ENCODE data around the gene CELSR1.
A peak's percentile ranks its signal among the peaks of the same experiment; 100 is the strongest.

CELSR1 gene

DNA sequence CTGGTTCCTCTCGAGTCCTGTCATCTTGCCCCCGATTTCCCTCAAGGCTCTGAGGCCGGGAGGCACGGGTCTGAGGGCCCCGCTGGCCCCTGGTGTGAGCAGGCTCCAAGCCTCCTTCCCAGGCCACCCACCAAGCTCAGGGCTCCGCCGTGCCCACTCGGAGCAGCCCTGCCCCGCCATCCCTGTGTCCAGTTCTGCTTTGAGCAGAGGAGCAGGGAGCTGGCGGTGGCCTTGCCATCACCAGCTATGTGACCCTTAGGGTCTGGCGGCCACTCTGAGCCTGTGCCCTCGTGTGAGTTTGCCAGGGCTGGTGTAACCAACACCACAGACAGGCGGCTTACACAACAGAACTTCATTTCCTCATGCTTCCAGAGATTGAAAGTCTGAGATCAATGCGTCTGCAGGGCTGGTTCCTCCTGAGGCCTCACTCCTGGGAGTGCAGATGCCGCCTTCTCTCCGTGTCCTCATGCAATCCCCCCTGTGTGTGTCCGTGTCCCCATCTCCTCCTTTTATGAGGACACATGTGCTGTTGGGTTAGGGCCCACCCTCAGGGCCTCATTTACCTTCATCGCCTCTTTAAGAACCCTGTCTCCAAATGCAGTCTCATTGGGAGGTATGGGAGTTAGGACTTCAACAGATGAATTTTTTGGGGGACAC is 36.5 kb upstream of the CELSR1 start:
- H3K9ac ChIP-seq (ENCODE audit: low read depth, low read length), result no peak overlapping the region
- H3K36me3 ChIP-seq (ENCODE audit: control insufficient read depth, insufficient read depth, low read length), result no peaks in the 10 kb centered on the region
- H3K4me1 ChIP-seq (ENCODE audit: control insufficient read depth, insufficient read depth, low read length), result peaks cover 3% of the 10 kb centered on the region
- H3K27me3 ChIP-seq (ENCODE audit: control insufficient read depth, insufficient read depth, low read length), result peaks cover 3% of the 10 kb centered on the region
- no peaks in the 10 kb centered on the region for H3K9me3 ChIP-seq (ENCODE audit: control insufficient read depth, insufficient read depth, low read length)
- no peak overlapping the region for H3K4me3 ChIP-seq (ENCODE audit: low read depth, low read length)

DNA sequence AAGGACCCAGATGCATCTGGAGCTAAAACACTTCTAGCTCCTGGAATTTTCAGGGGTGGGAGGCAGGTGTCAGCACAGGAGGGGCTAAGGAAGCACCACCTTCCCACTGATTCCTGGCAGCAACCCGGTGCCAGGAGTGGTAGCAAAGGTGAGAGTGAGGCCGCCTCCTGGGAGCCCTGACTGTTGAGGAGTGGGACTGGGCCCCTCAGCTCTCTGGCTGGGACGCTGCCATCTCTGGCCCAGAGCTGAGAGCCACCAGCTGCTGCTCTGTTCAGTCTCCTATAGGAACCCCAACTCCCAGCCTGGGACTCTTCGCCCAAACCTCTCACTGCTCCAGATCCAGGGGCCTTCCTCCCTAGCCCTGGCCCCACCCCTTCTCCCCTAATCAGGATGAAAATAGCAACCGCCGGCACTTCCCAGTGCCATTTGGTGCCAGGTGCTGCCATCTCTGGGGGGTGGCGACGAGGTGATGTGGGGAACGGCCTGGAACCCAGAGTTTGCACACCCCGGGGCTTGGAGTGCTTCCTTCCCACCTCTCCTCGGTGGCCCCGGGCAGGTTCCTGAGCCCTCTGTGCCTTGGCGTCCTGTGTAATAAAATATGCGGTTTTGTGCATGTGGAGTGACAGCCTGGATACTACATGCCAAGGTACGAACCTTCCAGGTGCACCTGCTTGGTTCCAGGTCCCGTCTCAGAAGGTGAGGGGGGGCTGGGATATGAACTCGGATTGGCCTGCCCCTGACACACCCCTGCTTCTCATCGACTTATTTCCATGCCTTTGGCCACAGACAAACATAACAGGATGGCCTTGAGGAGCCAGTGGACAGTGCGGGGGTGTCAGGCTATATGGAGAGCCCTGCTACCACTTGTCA is 35.7 kb upstream of the CELSR1 start:
- peaks cover 3% of the 10 kb centered on the region for H3K4me1 ChIP-seq (ENCODE audit: control insufficient read depth, insufficient read depth, low read length)
- no peak overlapping the region for H3K9ac ChIP-seq (ENCODE audit: low read depth, low read length)
- no peaks in the 10 kb centered on the region for H3K9me3 ChIP-seq (ENCODE audit: control insufficient read depth, insufficient read depth, low read length)
- H3K4me3 ChIP-seq (ENCODE audit: low read depth, low read length), result no peak overlapping the region
- H3K27me3 ChIP-seq (ENCODE audit: control insufficient read depth, insufficient read depth, low read length), result peaks cover 3% of the 10 kb centered on the region
- no peaks in the 10 kb centered on the region for H3K36me3 ChIP-seq (ENCODE audit: control insufficient read depth, insufficient read depth, low read length)

- Histone ChIP-seq H3K9me3 (ENCODE audit: control insufficient read depth, insufficient read depth, low read length) (no peaks in the 10 kb centered on the region), H3K9ac (ENCODE audit: low read depth, low read length) (no peak overlapping the region), H3K4me1 (ENCODE audit: control insufficient read depth, insufficient read depth, low read length) (peaks cover 3% of the 10 kb centered on the region)
These were observed 34.3 kb upstream of the CELSR1 start for GRCh38 chr22:46571642-46572250.

GRCh38 chr22:46569848-46570695 is 32.7 kb upstream of the CELSR1 start:
- no peak overlapping the region for H3K9ac ChIP-seq (ENCODE audit: low read depth, low read length)
- no peaks in the 10 kb centered on the region for H3K36me3 ChIP-seq (ENCODE audit: control insufficient read depth, insufficient read depth, low read length)
- no peaks in the 10 kb centered on the region for H3K27me3 ChIP-seq (ENCODE audit: control insufficient read depth, insufficient read depth, low read length)
- no peaks in the 10 kb centered on the region for H3K9me3 ChIP-seq (ENCODE audit: control insufficient read depth, insufficient read depth, low read length)
- H3K4me1 ChIP-seq (ENCODE audit: control insufficient read depth, insufficient read depth, low read length), result no peaks in the 10 kb centered on the region
- H3K4me3 ChIP-seq (ENCODE audit: low read depth, low read length), result no peak overlapping the region

More at GRCh38 chr22:46571642-46572250, 34.3 kb upstream of the CELSR1 start:
- Histone ChIP-seq H3K4me3 (ENCODE audit: low read depth, low read length) (no peak overlapping the region), H3K27me3 (ENCODE audit: control insufficient read depth, insufficient read depth, low read length) (no peaks in the 10 kb centered on the region), H3K36me3 (ENCODE audit: control insufficient read depth, insufficient read depth, low read length) (no peaks in the 10 kb centered on the region)

DNA sequence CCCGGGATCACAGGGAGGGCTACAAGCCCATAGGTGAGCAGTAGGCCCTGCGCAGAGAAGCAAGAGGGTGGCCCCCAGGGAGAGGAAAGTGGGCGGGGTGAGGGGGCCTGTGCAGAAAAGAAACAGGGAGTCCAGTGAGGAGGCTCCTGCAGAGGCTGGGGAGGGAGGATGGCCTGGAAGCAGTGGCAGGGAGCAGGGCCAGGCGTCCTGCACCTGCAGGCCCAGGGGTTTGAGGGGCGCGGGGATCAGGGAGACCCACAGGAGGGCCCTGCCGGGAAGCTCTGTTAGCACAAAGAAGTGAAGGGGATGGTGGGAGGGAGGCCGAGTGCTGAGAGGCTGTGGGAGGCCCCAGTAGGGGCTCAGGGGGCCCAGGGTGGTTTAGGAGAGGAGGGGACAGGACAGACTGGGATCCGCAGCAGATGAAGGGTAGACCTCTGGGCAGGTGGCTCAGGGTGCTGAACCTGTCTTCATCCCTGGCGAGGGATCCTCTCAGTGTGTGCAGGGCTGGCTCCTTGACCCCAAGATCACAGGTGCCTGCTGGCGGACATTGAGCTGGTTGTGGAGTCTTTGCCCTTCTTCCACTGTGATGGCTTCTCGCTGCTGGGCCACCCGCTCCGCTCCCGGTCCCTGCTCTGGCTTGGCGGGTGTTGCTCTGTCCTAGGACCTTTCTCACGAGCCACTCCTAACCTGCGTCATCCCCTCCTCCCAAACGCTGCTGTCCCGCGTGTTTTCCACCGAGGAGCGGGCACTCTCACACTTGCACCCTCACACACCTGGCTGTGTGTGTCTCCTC is 31.8 kb upstream of the CELSR1 start:
- H3K4me1 ChIP-seq (ENCODE audit: control insufficient read depth, insufficient read depth, low read length), result no peaks in the 10 kb centered on the region
- H3K36me3 ChIP-seq (ENCODE audit: control insufficient read depth, insufficient read depth, low read length), result no peaks in the 10 kb centered on the region
- H3K9me3 ChIP-seq (ENCODE audit: control insufficient read depth, insufficient read depth, low read length), result no peaks in the 10 kb centered on the region
- H3K4me3 ChIP-seq (ENCODE audit: low read depth, low read length), result no peak overlapping the region
- H3K9ac ChIP-seq (ENCODE audit: low read depth, low read length), result no peak overlapping the region
- no peaks in the 10 kb centered on the region for H3K27me3 ChIP-seq (ENCODE audit: control insufficient read depth, insufficient read depth, low read length)

GRCh38 chr22:46568102-46568809 is 30.8 kb upstream of the CELSR1 start:
- no peak overlapping the region for H3K4me3 ChIP-seq (ENCODE audit: low read depth, low read length)
- no peak overlapping the region for H3K9ac ChIP-seq (ENCODE audit: low read depth, low read length)
- no peaks in the 10 kb centered on the region for H3K4me1 ChIP-seq (ENCODE audit: control insufficient read depth, insufficient read depth, low read length)
- H3K9me3 ChIP-seq (ENCODE audit: control insufficient read depth, insufficient read depth, low read length), result no peaks in the 10 kb centered on the region
- H3K36me3 ChIP-seq (ENCODE audit: control insufficient read depth, insufficient read depth, low read length), result no peaks in the 10 kb centered on the region
- H3K27me3 ChIP-seq (ENCODE audit: control insufficient read depth, insufficient read depth, low read length), result no peaks in the 10 kb centered on the region

DNA sequence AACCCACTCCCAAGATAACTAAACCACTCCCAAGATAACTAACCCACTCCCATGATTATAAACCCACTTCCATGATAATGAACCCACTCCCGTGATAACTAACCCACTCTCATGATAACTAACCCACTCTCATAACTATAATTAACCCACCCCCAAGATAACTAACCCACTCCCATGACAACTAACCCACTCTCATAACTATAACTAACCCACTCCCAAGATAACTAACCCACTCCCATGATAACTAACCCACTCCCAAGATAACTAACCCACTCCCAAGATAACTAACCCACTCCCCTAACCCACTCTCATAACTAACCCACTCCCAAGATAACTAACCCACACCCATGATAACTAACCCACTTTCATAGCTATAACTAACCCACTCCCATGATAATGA is 30.1 kb upstream of the CELSR1 start:
- Histone ChIP-seq H3K9me3 (ENCODE audit: control insufficient read depth, insufficient read depth, low read length) (no peaks in the 10 kb centered on the region), H3K27me3 (ENCODE audit: control insufficient read depth, insufficient read depth, low read length) (no peaks in the 10 kb centered on the region), H3K4me3 (ENCODE audit: low read depth, low read length) (no peak overlapping the region), H3K4me1 (ENCODE audit: control insufficient read depth, insufficient read depth, low read length) (no peaks in the 10 kb centered on the region), H3K36me3 (ENCODE audit: control insufficient read depth, insufficient read depth, low read length) (no peaks in the 10 kb centered on the region), H3K9ac (ENCODE audit: low read depth, low read length) (no peak overlapping the region)

- H3K36me3 ChIP-seq (ENCODE audit: control insufficient read depth, insufficient read depth, low read length), result no peaks in the 10 kb centered on the region
- H3K9me3 ChIP-seq (ENCODE audit: control insufficient read depth, insufficient read depth, low read length), result no peaks in the 10 kb centered on the region
- H3K4me1 ChIP-seq (ENCODE audit: control insufficient read depth, insufficient read depth, low read length), result no peaks in the 10 kb centered on the region
- H3K4me3 ChIP-seq (ENCODE audit: low read depth, low read length), result no peak overlapping the region
- H3K27me3 ChIP-seq (ENCODE audit: control insufficient read depth, insufficient read depth, low read length), result no peaks in the 10 kb centered on the region
- H3K9ac ChIP-seq (ENCODE audit: low read depth, low read length), result no peak overlapping the region
These were observed 26.8 kb upstream of the CELSR1 start for GRCh38 chr22:46564084-46564714.

GRCh38 chr22:46563381-46564083 is 26.1 kb upstream of the CELSR1 start:
- H3K4me1 ChIP-seq (ENCODE audit: control insufficient read depth, insufficient read depth, low read length), result no peaks in the 10 kb centered on the region
- H3K9me3 ChIP-seq (ENCODE audit: control insufficient read depth, insufficient read depth, low read length), result no peaks in the 10 kb centered on the region
- H3K9ac ChIP-seq (ENCODE audit: low read depth, low read length), result no peak overlapping the region
- H3K4me3 ChIP-seq (ENCODE audit: low read depth, low read length), result no peak overlapping the region
- no peaks in the 10 kb centered on the region for H3K36me3 ChIP-seq (ENCODE audit: control insufficient read depth, insufficient read depth, low read length)
- no peaks in the 10 kb centered on the region for H3K27me3 ChIP-seq (ENCODE audit: control insufficient read depth, insufficient read depth, low read length)

DNA sequence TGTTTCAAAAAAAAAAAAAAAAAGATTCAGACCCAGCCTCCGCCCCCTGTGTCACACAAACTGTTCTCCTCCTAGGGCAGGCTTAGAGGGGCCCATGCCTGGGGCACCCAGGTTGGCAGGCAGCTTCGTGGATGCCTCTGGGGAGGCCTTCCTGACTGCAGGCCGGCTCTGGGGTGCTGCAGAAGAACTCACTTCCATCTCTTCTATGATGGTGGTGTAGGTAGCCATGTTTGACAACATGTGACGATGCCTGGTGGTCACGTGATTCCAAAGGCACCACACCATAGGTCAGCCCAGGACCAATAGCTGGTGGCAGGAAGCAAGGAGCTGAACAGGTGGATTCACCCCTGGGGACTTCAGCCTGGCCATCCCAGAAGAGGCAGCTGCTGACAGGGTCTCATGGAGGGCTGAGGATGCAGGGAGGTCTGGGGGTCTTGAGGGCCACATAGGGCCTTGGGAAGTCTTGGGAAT is 24.1 kb upstream of the CELSR1 start:
- H3K9ac ChIP-seq (ENCODE audit: low read depth, low read length), result no peak overlapping the region
- no peaks in the 10 kb centered on the region for H3K27me3 ChIP-seq (ENCODE audit: control insufficient read depth, insufficient read depth, low read length)
- peak overlapping the region; percentile 23 for H3K4me3 ChIP-seq (ENCODE audit: low read depth, low read length)
- no peaks in the 10 kb centered on the region for H3K9me3 ChIP-seq (ENCODE audit: control insufficient read depth, insufficient read depth, low read length)
- no peaks in the 10 kb centered on the region for H3K4me1 ChIP-seq (ENCODE audit: control insufficient read depth, insufficient read depth, low read length)
- no peaks in the 10 kb centered on the region for H3K36me3 ChIP-seq (ENCODE audit: control insufficient read depth, insufficient read depth, low read length)

Measured in iPS-15b (cell line).